ENCODE data around the gene MVB12B. TPM values are rescaled to one million over a fixed set of nuclear protein-coding genes. Genes with fewer than 3 reads are reported as not detected.

Gene MVB12B
- total RNA-seq, 1 donor from 2014 or later: 18.4 TPM

- no peak for DNase-seq
These were observed 170.4 kb downstream of the MVB12B start for GRCh38 chr9:126496781-126497659.

GRCh38 chr9:126497660-126498275 is 171.1 kb downstream of the MVB12B start:
- DNase-seq: no peak

- no peak for DNase-seq
These were observed 171.7 kb downstream of the MVB12B start for GRCh38 chr9:126498331-126498730.

GRCh38 chr9:126499005-126499910 is 172.6 kb downstream of the MVB12B start:
- DNase-seq: peak; percentile 50

- no peak for DNase-seq
These were observed 173.4 kb downstream of the MVB12B start for GRCh38 chr9:126499911-126500599.

- peak; percentile 77 for DNase-seq
These were observed 174.2 kb downstream of the MVB12B start for GRCh38 chr9:126500600-126501382.

- no peak for DNase-seq
These were observed 175.0 kb downstream of the MVB12B start for GRCh38 chr9:126501383-126502331.

GRCh38 chr9:126502417-126503332 is 176.0 kb downstream of the MVB12B start:
- no peak for DNase-seq

GRCh38 chr9:126503333-126504085 is 176.9 kb downstream of the MVB12B start:
- DNase-seq: no peak

GRCh38 chr9:126504086-126504976 is 177.7 kb downstream of the MVB12B start:
- no peak for DNase-seq

GRCh38 chr9:126504977-126505455 is 178.4 kb downstream of the MVB12B start:
- no peak for DNase-seq

GRCh38 chr9:126505697-126506346 is 179.2 kb downstream of the MVB12B start:
- DNase-seq: no peak

GRCh38 chr9:126506361-126507317 is 180.0 kb downstream of the MVB12B start:
- DNase-seq: no peak

- no peak for DNase-seq
These were observed 180.9 kb downstream of the MVB12B start for GRCh38 chr9:126507318-126508109.

Data from dermis blood vessel endothelial cell (primary cell).